Osteoblast (primary cell): ENCODE data around the gene GRAMD1A. TPM values are rescaled to one million over a fixed set of nuclear protein-coding genes. Genes with fewer than 3 reads are reported as not detected.
A peak's percentile ranks its signal among the peaks of the same experiment; 100 is the strongest.
"Not testable (repeated sequence)": the region's sequence is repeated elsewhere in the genome, so short reads cannot be mapped to it uniquely, and the experiment has no call there.

Source experiments
- DNase-seq: peaks from one replicate; pipeline ENCODE4 v3.0.0; 2011; ENCODE audit warnings: low spot score, mixed read lengths; ENCODE audit not compliant: insufficient read length; ENCODE audit errors: missing footprints
- H2AFZ ChIP-seq: 2 replicates; pipeline ENCODE4 v1.6.0; 2011; ENCODE audit warnings: mild to moderate bottlenecking, low read length
- H3K27ac ChIP-seq: 2 replicates; pipeline ENCODE4 v1.5.1; 2011; ENCODE audit warnings: mild to moderate bottlenecking, low read depth, low read length, moderate library complexity
- H3K27me3 ChIP-seq: 2 replicates; pipeline ENCODE4 v1.6.0; 2012; ENCODE audit warnings: mild to moderate bottlenecking, control low read depth, inconsistent platforms, low read length, moderate library complexity; ENCODE audit not compliant: insufficient read depth
- H3K36me3 ChIP-seq: 2 replicates; pipeline ENCODE4 v1.5.1; 2011; ENCODE audit warnings: mild to moderate bottlenecking, low read length, control low read depth, moderate library complexity; ENCODE audit not compliant: insufficient read depth
- H3K4me1 ChIP-seq: 2 replicates; pipeline ENCODE4 v1.5.1; 2011; ENCODE audit warnings: mild to moderate bottlenecking, low read length, control low read depth, moderate library complexity; ENCODE audit not compliant: insufficient read depth
- H3K4me2 ChIP-seq: 2 replicates; pipeline ENCODE4 v1.6.0; 2011; ENCODE audit warnings: mild to moderate bottlenecking, low read length; ENCODE audit not compliant: insufficient read depth
- H3K4me3 ChIP-seq: fragments of 200-600 bp; sonication (generic); 3 replicates; pipeline ENCODE4 v1.5.1; 2012; ENCODE audit warnings: mild to moderate bottlenecking, low read length, inconsistent platforms; ENCODE audit not compliant: insufficient read depth
- H3K79me2 ChIP-seq: 2 replicates; pipeline ENCODE4 v1.6.0; 2012; ENCODE audit warnings: mild to moderate bottlenecking, low read length, control low read depth, inconsistent platforms; ENCODE audit not compliant: insufficient read depth
- H3K9me3 ChIP-seq: 2 replicates; pipeline ENCODE4 v1.5.1; 2011; ENCODE audit warnings: low read depth, low read length, control low read depth
- H4K20me1 ChIP-seq: 2 replicates; pipeline ENCODE4 v1.6.0; 2012; ENCODE audit warnings: mild to moderate bottlenecking, low read length, control low read depth; ENCODE audit not compliant: insufficient read depth
- CTCF ChIP-seq: IDR thresholded peaks from 2 replicates; pipeline ENCODE4 v1.5.1; 2011; ENCODE audit warnings: mild to moderate bottlenecking, low read depth, low read length, moderate library complexity; ENCODE audit errors: extremely low read depth
- total RNA-seq: library from RNA; depleted of rRNA; stranded (reverse); fragments of >200 nt; gene quantifications from 2 replicates; pipeline ENCODE4 v1.2.3, GENCODE V29; 2012

Gene GRAMD1A
- total RNA-seq, 1 donor, result 29.7 TPM

GRCh38 chr19:35004517-35005255 lies 4.6 kb downstream of the GRAMD1A start:
- peaks cover 11% of the 10 kb centered on the region for H3K36me3 ChIP-seq
- H3K27me3 ChIP-seq, result no peaks in the 10 kb centered on the region
- H3K9me3 ChIP-seq, result no peaks in the 10 kb centered on the region
- TF ChIP-seq CTCF, result no peak
- no peak overlapping the region for H3K4me2 ChIP-seq
- H3K4me3 ChIP-seq, result no peak overlapping the region
- peaks cover 29% of the 10 kb centered on the region for H3K4me1 ChIP-seq
- peaks cover 59% of the 10 kb centered on the region for H3K79me2 ChIP-seq
- peaks cover 53% of the 10 kb centered on the region for H4K20me1 ChIP-seq
- no peak overlapping the region for H3K27ac ChIP-seq
- peak; percentile 73 for DNase-seq
- no peak overlapping the region for H2AFZ ChIP-seq

GRCh38 chr19:35005256-35005977 lies 5.3 kb downstream of the GRAMD1A start:
- Histone ChIP-seq H3K27me3 (no peaks in the 10 kb centered on the region), H3K27ac (peak overlapping the region; percentile 54), H3K4me1 (peaks cover 26% of the 10 kb centered on the region), H3K9me3 (no peaks in the 10 kb centered on the region), H2AFZ (no peak overlapping the region), H3K4me2 (peak overlapping the region; percentile 21), H4K20me1 (peaks cover 53% of the 10 kb centered on the region), H3K79me2 (peaks cover 56% of the 10 kb centered on the region), H3K36me3 (peaks cover 13% of the 10 kb centered on the region), H3K4me3 (no peak overlapping the region)
- DNase-seq, result peak; percentile 73
- TF ChIP-seq CTCF, result no peak

GRCh38 chr19:35006007-35006341 lies 5.9 kb downstream of the GRAMD1A start:
- Histone ChIP-seq H3K79me2 (peaks cover 52% of the 10 kb centered on the region), H4K20me1 (peaks cover 52% of the 10 kb centered on the region), H3K4me2 (peak overlapping the region; percentile 21), H3K4me1 (peaks cover 26% of the 10 kb centered on the region), H3K36me3 (peaks cover 13% of the 10 kb centered on the region), H3K27ac (peak overlapping the region; percentile 54)
- peak; percentile 29 for DNase-seq
- not testable (repeated sequence) for H2AFZ ChIP-seq, H3K9me3 ChIP-seq, H3K4me3 ChIP-seq, H3K27me3 ChIP-seq

- Histone ChIP-seq H4K20me1 (peaks cover 49% of the 10 kb centered on the region), H3K36me3 (peaks cover 17% of the 10 kb centered on the region), H2AFZ (no peak overlapping the region), H3K27ac (peak overlapping the region; percentile 54), H3K27me3 (no peaks in the 10 kb centered on the region), H3K9me3 (no peaks in the 10 kb centered on the region), H3K4me1 (peaks cover 21% of the 10 kb centered on the region), H3K79me2 (peaks cover 47% of the 10 kb centered on the region), H3K4me2 (peak overlapping the region; percentile 21), H3K4me3 (no peak overlapping the region)
- peak; percentile 97 for DNase-seq
- TF ChIP-seq CTCF, result no peak
These were observed 6.3 kb downstream of the GRAMD1A start for GRCh38 chr19:35006342-35006998.
